CD4-positive, alpha-beta T cell treated with Interferon alpha-2 for 1 hour (primary cell): Measurements from ENCODE around the gene KXD1.
"Not testable (repeated sequence)": the region's sequence is repeated elsewhere in the genome, so short reads cannot be mapped to it uniquely, and the experiment has no call there.

ENCODE experiments used
- DNase-seq, 2 donors: peaks; one replicate each; pipeline ENCODE4 v3.0.0-alpha.2; 2020 to 2022

The KXD1 gene

GRCh38 chr19:18557411-18558201, at the start of gene KXD1:
TSS of gene KXD1 (plus strand) at chr19:18557870. CDS start at chr19:18562057, 4,187 bp downstream.
- peak; percentile 99 for DNase-seq

GRCh38 chr19:18508585-18508984, 49.1 kb upstream of the KXD1 start:
- no peak for DNase-seq

- DNase-seq: no peak
Measured at GRCh38 chr19:18510216-18510615, 47.5 kb upstream of the KXD1 start.

GRCh38 chr19:18513868-18514267, 43.8 kb upstream of the KXD1 start:
- no peak for DNase-seq

GRCh38 chr19:18514800-18515682, 42.6 kb upstream of the KXD1 start:
- peak; percentile 44 to 78 for DNase-seq

GRCh38 chr19:18515959-18516358, 41.7 kb upstream of the KXD1 start:
- DNase-seq: no peak

GRCh38 chr19:18517606-18518005, 40.1 kb upstream of the KXD1 start:
- DNase-seq: no peak

- no peak for DNase-seq
Measured at GRCh38 chr19:18518639-18519038, 39.0 kb upstream of the KXD1 start.

- peak; percentile 68 to 71 for DNase-seq
Measured at GRCh38 chr19:18519962-18520847, 37.5 kb upstream of the KXD1 start.

GRCh38 chr19:18520848-18521691, 36.6 kb upstream of the KXD1 start:
- DNase-seq: peak; percentile 39 to 49

- no peak for DNase-seq
Measured at GRCh38 chr19:18521692-18522123, 36.0 kb upstream of the KXD1 start, which contains the start of gene ELL. TSS of gene ELL (minus strand) at chr19:18522070. CDS start at chr19:18522055, 15 bp downstream.

GRCh38 chr19:18522124-18522861, 35.4 kb upstream of the KXD1 start:
- peak; percentile 100 for DNase-seq

GRCh38 chr19:18522862-18523440, 34.7 kb upstream of the KXD1 start:
- not testable (repeated sequence) for DNase-seq

- DNase-seq: no peak
Measured at GRCh38 chr19:18523841-18524240, 33.8 kb upstream of the KXD1 start.

GRCh38 chr19:18526316-18526715, 31.4 kb upstream of the KXD1 start:
- DNase-seq: no peak

- no peak for DNase-seq
Measured at GRCh38 chr19:18529782-18530181, 27.9 kb upstream of the KXD1 start.

- DNase-seq: no peak
Measured at GRCh38 chr19:18531485-18531884, 26.2 kb upstream of the KXD1 start.

GRCh38 chr19:18532168-18532890, 25.3 kb upstream of the KXD1 start:
- no peak for DNase-seq

- DNase-seq: no peak
Measured at GRCh38 chr19:18533058-18533457, 24.6 kb upstream of the KXD1 start.

GRCh38 chr19:18536475-18536874, 21.2 kb upstream of the KXD1 start:
- DNase-seq: no peak
